WERI-Rb-1 (cell line): ENCODE data around the gene SIGLEC1.

Experiments used
- DNase-seq: peaks from one replicate; pipeline ENCODE4 v3.0.0-alpha.2; 2020
- H3K27ac ChIP-seq: fragments of 250-450 bp; sonication (Bioruptor Pico); 2 replicates; pipeline ENCODE4 v1.5.1; 2020; ENCODE audit warnings: mild to moderate bottlenecking, moderate library complexity
- H3K27me3 ChIP-seq: fragments of 250-450 bp; sonication (Bioruptor Pico); 2 replicates; pipeline ENCODE4 v1.5.1; 2021; ENCODE audit warnings: mild to moderate bottlenecking, low read depth, moderate library complexity; ENCODE audit not compliant: insufficient read depth, severe bottlenecking
- H3K36me3 ChIP-seq: fragments of 250-450 bp; sonication (Bioruptor Pico); 2 replicates; pipeline ENCODE4 v1.5.1; 2020; ENCODE audit warnings: mild to moderate bottlenecking, moderate library complexity
- H3K4me3 ChIP-seq: 2 replicates; pipeline ENCODE4 v1.5.1; 2011; ENCODE audit warnings: low read depth, mild to moderate bottlenecking, control low read depth, low read length
- H3K9me3 ChIP-seq: fragments of 250-450 bp; sonication (Bioruptor Pico); 2 replicates; pipeline ENCODE4 v1.5.1; 2021; ENCODE audit warnings: mild to moderate bottlenecking, moderate library complexity; ENCODE audit not compliant: severe bottlenecking
- CTCF ChIP-seq: IDR thresholded peaks from 2 replicates; pipeline ENCODE4 v1.5.1; 2011; ENCODE audit warnings: low read depth, mild to moderate bottlenecking, control low read depth, inconsistent platforms, low read length

The SIGLEC1 gene

GRCh38 chr20:3730803-3731672, 18.6 kb upstream of the SIGLEC1 start:
- no peaks in the 10 kb centered on the region for H3K27me3 ChIP-seq
- DNase-seq = no peak
- H3K27ac ChIP-seq = no peak overlapping the region
- no peak for TF ChIP-seq CTCF
- H3K4me3 ChIP-seq = no peak overlapping the region
- H3K9me3 ChIP-seq = no peaks in the 10 kb centered on the region
- H3K36me3 ChIP-seq = no peaks in the 10 kb centered on the region

GRCh38 chr20:3729811-3730540, 17.6 kb upstream of the SIGLEC1 start:
- H3K4me3 ChIP-seq = no peak overlapping the region
- DNase-seq = no peak
- TF ChIP-seq CTCF = no peak
- no peaks in the 10 kb centered on the region for H3K27me3 ChIP-seq
- H3K27ac ChIP-seq = no peak overlapping the region
- H3K36me3 ChIP-seq = no peaks in the 10 kb centered on the region
- H3K9me3 ChIP-seq = no peaks in the 10 kb centered on the region

GRCh38 chr20:3729378-3729777, 17.0 kb upstream of the SIGLEC1 start:
- TF ChIP-seq CTCF = no peak
- no peak for DNase-seq
- no peaks in the 10 kb centered on the region for H3K9me3 ChIP-seq
- H3K4me3 ChIP-seq = no peak overlapping the region
- H3K36me3 ChIP-seq = no peaks in the 10 kb centered on the region
- no peak overlapping the region for H3K27ac ChIP-seq
- no peaks in the 10 kb centered on the region for H3K27me3 ChIP-seq

- H3K27me3 ChIP-seq = no peaks in the 10 kb centered on the region
- no peak for DNase-seq
- no peak overlapping the region for H3K27ac ChIP-seq
- H3K9me3 ChIP-seq = no peaks in the 10 kb centered on the region
- H3K4me3 ChIP-seq = no peak overlapping the region
- TF ChIP-seq CTCF = no peak
- no peaks in the 10 kb centered on the region for H3K36me3 ChIP-seq
These were observed 16.5 kb upstream of the SIGLEC1 start for GRCh38 chr20:3728876-3729275.

GRCh38 chr20:3728354-3728753, 16.0 kb upstream of the SIGLEC1 start:
- TF ChIP-seq CTCF = no peak
- H3K36me3 ChIP-seq = no peaks in the 10 kb centered on the region
- DNase-seq = no peak
- no peaks in the 10 kb centered on the region for H3K9me3 ChIP-seq
- no peak overlapping the region for H3K4me3 ChIP-seq
- H3K27me3 ChIP-seq = no peaks in the 10 kb centered on the region
- no peak overlapping the region for H3K27ac ChIP-seq
